C1 segment of cervical spinal cord (tissue), 14 donors: Measurements from ENCODE around the gene SHH.
A peak's percentile ranks its signal among the peaks of the same experiment; 100 is the strongest.

Source experiments
- DNase-seq, 14 donors: peaks; one replicate each; lab custom pipeline; 2025; lab: John Stamatoyannopoulos, UW

The SHH gene

GRCh38 chr7:155807065-155807671 lies 5.1 kb downstream of the SHH start:
- DNase-seq: no peak

GRCh38 chr7:155806096-155806871 lies 6.0 kb downstream of the SHH start:
- no peak for DNase-seq

GRCh38 chr7:155805826-155806095 lies 6.5 kb downstream of the SHH start:
- no peak for DNase-seq

- peak in 3 of 14 donors; percentile 15 to 50 (median 28) for DNase-seq
Measured at GRCh38 chr7:155804897-155805825, 7.1 kb downstream of the SHH start.

GRCh38 chr7:155804431-155804831 lies 7.8 kb downstream of the SHH start:
- no peak for DNase-seq

GRCh38 chr7:155803418-155804376 lies 8.6 kb downstream of the SHH start:
- DNase-seq: no peak

- DNase-seq: no peak
Measured at GRCh38 chr7:155802906-155803417, 9.3 kb downstream of the SHH start.

GRCh38 chr7:155802291-155802690 lies 10.0 kb downstream of the SHH start:
- no peak for DNase-seq

GRCh38 chr7:155800741-155801267 lies 11.5 kb downstream of the SHH start:
- DNase-seq: no peak

GRCh38 chr7:155800301-155800700 lies 12.0 kb downstream of the SHH start:
- DNase-seq: no peak

GRCh38 chr7:155799514-155799913 lies 12.7 kb downstream of the SHH start:
- peak in 2 of 14 donors; percentile 9 to 12 for DNase-seq

GRCh38 chr7:155798673-155799439 lies 13.4 kb downstream of the SHH start:
- no peak for DNase-seq

GRCh38 chr7:155797262-155798250 lies 14.7 kb downstream of the SHH start:
- DNase-seq: no peak

- DNase-seq: peak in 4 of 14 donors; percentile 3 to 63 (median 36)
Measured at GRCh38 chr7:155796381-155797261, 15.6 kb downstream of the SHH start.

GRCh38 chr7:155795951-155796350 lies 16.3 kb downstream of the SHH start:
- no peak for DNase-seq

- DNase-seq: no peak
Measured at GRCh38 chr7:155795401-155795800, 16.9 kb downstream of the SHH start.

GRCh38 chr7:155794196-155794595 lies 18.1 kb downstream of the SHH start:
- DNase-seq: no peak

- DNase-seq: no peak
Measured at GRCh38 chr7:155793720-155794119, 18.5 kb downstream of the SHH start.
